ENCODE results near the gene SORCS3. TPM values are rescaled to one million over a fixed set of nuclear protein-coding genes. Genes with fewer than 3 reads are reported as not detected.

The SORCS3 gene
- total and polyA plus RNA-seq, 7 experiments from 2014 or later, result 0.41 to 4.6 (median 0.61) TPM; not detected in 1

- no peaks in the 10 kb centered on the region for H3K36me3 Mint-ChIP-seq
- peaks cover 0 to 21% (median 6%) of the 10 kb centered on the region in 5 donors for H3K27me3 Mint-ChIP-seq
- Histone ChIP-seq H3K9me3 (ENCODE audit: control insufficient read depth in 2 of 3, low read length in 3 of 3) (no peaks in the 10 kb centered on the region), H3K36me3 (ENCODE audit: control insufficient read depth in 2 of 3, insufficient read depth in 3 of 3, low read length in 3 of 3) (no peaks in the 10 kb centered on the region), H3K4me3 (ENCODE audit: low read length) (no peak overlapping the region), H3K4me1 (ENCODE audit: control insufficient read depth in 2 of 2, insufficient read depth in 2 of 2, low read length in 2 of 2) (no peaks in the 10 kb centered on the region), H3K27ac (ENCODE audit: low read depth, low read length) (no peak overlapping the region), H3K27me3 (ENCODE audit: control insufficient read depth in 2 of 2, insufficient read depth in 2 of 2, low read length in 2 of 2) (no peaks in the 10 kb centered on the region)
- H3K4me1 Mint-ChIP-seq, result peaks cover 0 to 12% (median 5%) of the 10 kb centered on the region in 7 donors
- H3K27ac Mint-ChIP-seq, result no peak overlapping the region
- CTCF ChIA-PET, result no interaction called here
- H3K9me3 Mint-ChIP-seq, result peaks cover 0 to 12% (median 0%) of the 10 kb centered on the region in 11 donors
- DNase-seq, result no peak
- no peak overlapping the region for H3K4me3 Mint-ChIP-seq
- intact Hi-C loops (cut with micrococcal nuclease), result no loop called here
- no peak for ATAC-seq
- POLR2A ChIA-PET, result no interaction called here
Measured at GRCh38 chr10:104819731-104820130, 178.6 kb downstream of the SORCS3 start.

GRCh38 chr10:104822088-104822487 is 181.0 kb downstream of the SORCS3 start:
- Mint-ChIP-seq H3K4me3 (no peak overlapping the region), H3K27ac (no peak overlapping the region), H3K27me3 (peaks cover 0 to 22% (median 11%) of the 10 kb centered on the region in 5 donors), H3K9me3 (peaks cover 0 to 17% (median 3%) of the 10 kb centered on the region in 11 donors), H3K36me3 (no peaks in the 10 kb centered on the region), H3K4me1 (peaks cover 0 to 7% (median 4%) of the 10 kb centered on the region in 7 donors)
- Histone ChIP-seq H3K4me1 (ENCODE audit: control insufficient read depth in 2 of 2, insufficient read depth in 2 of 2, low read length in 2 of 2) (no peaks in the 10 kb centered on the region), H3K27ac (ENCODE audit: low read depth, low read length) (no peak overlapping the region), H3K4me3 (ENCODE audit: low read length) (no peak overlapping the region), H3K9me3 (ENCODE audit: control insufficient read depth in 2 of 3, low read length in 3 of 3) (no peaks in the 10 kb centered on the region), H3K36me3 (ENCODE audit: control insufficient read depth in 2 of 3, insufficient read depth in 3 of 3, low read length in 3 of 3) (no peaks in the 10 kb centered on the region), H3K27me3 (ENCODE audit: control insufficient read depth in 2 of 2, insufficient read depth in 2 of 2, low read length in 2 of 2) (no peaks in the 10 kb centered on the region)
- ATAC-seq, result no peak
- ChIA-PET CTCF (no interaction called here), POLR2A (no interaction called here)
- no peak for DNase-seq
- intact Hi-C loops (cut with micrococcal nuclease), result no loop called here

GRCh38 chr10:104824380-104825006 is 183.4 kb downstream of the SORCS3 start:
- H3K27ac ChIP-seq (ENCODE audit: low read depth, low read length), result no peak overlapping the region
- no peaks in the 10 kb centered on the region for H3K36me3 ChIP-seq (ENCODE audit: control insufficient read depth in 2 of 3, insufficient read depth in 3 of 3, low read length in 3 of 3)
- ChIA-PET POLR2A (no interaction called here), CTCF (no interaction called here)
- no peak overlapping the region for H3K4me3 ChIP-seq (ENCODE audit: low read length)
- no peaks in the 10 kb centered on the region for H3K9me3 ChIP-seq (ENCODE audit: control insufficient read depth in 2 of 3, low read length in 3 of 3)
- H3K9me3 Mint-ChIP-seq, result peaks cover 0 to 35% (median 3%) of the 10 kb centered on the region in 11 donors
- intact Hi-C loops (cut with micrococcal nuclease), result no loop called here
- peaks cover 0 to 5% (median 0%) of the 10 kb centered on the region in 7 donors for H3K4me1 Mint-ChIP-seq
- H3K4me1 ChIP-seq (ENCODE audit: control insufficient read depth in 2 of 2, insufficient read depth in 2 of 2, low read length in 2 of 2), result no peaks in the 10 kb centered on the region
- H3K27me3 Mint-ChIP-seq, result peaks cover 0 to 12% (median 6%) of the 10 kb centered on the region in 5 donors
- no peak overlapping the region for H3K27ac Mint-ChIP-seq
- no peaks in the 10 kb centered on the region for H3K36me3 Mint-ChIP-seq
- no peaks in the 10 kb centered on the region for H3K27me3 ChIP-seq (ENCODE audit: control insufficient read depth in 2 of 2, insufficient read depth in 2 of 2, low read length in 2 of 2)
- DNase-seq (peak in 4 of 9 donors; percentile 7 to 17 (median 12)), ATAC-seq (no peak)
- no peak overlapping the region for H3K4me3 Mint-ChIP-seq

- Mint-ChIP-seq H3K27me3 (peaks cover 0 to 8% (median 3%) of the 10 kb centered on the region in 5 donors), H3K4me3 (no peak overlapping the region), H3K9me3 (peaks cover 0 to 21% (median 3%) of the 10 kb centered on the region in 11 donors), H3K27ac (no peak overlapping the region), H3K36me3 (no peaks in the 10 kb centered on the region), H3K4me1 (no peaks in the 10 kb centered on the region)
- Histone ChIP-seq H3K27me3 (ENCODE audit: control insufficient read depth in 2 of 2, insufficient read depth in 2 of 2, low read length in 2 of 2) (no peaks in the 10 kb centered on the region), H3K9me3 (ENCODE audit: control insufficient read depth in 2 of 3, low read length in 3 of 3) (no peaks in the 10 kb centered on the region), H3K4me3 (ENCODE audit: low read length) (no peak overlapping the region), H3K36me3 (ENCODE audit: control insufficient read depth in 2 of 3, insufficient read depth in 3 of 3, low read length in 3 of 3) (no peaks in the 10 kb centered on the region), H3K4me1 (ENCODE audit: control insufficient read depth in 2 of 2, insufficient read depth in 2 of 2, low read length in 2 of 2) (no peaks in the 10 kb centered on the region), H3K27ac (ENCODE audit: low read depth, low read length) (no peak overlapping the region)
- ChIA-PET POLR2A (no interaction called here), CTCF (no interaction called here)
- ATAC-seq (no peak), DNase-seq (no peak)
- intact Hi-C loops (cut with micrococcal nuclease), result no loop called here
Measured at GRCh38 chr10:104831272-104831671, 190.2 kb downstream of the SORCS3 start.

- H3K4me1 Mint-ChIP-seq, result no peaks in the 10 kb centered on the region
- H3K27me3 ChIP-seq (ENCODE audit: control insufficient read depth in 2 of 2, insufficient read depth in 2 of 2, low read length in 2 of 2), result no peaks in the 10 kb centered on the region
- intact Hi-C loops (cut with micrococcal nuclease), result no loop called here
- H3K27ac Mint-ChIP-seq, result no peak overlapping the region
- no peak overlapping the region for H3K4me3 Mint-ChIP-seq
- no peak overlapping the region for H3K27ac ChIP-seq (ENCODE audit: low read depth, low read length)
- no peaks in the 10 kb centered on the region for H3K9me3 ChIP-seq (ENCODE audit: control insufficient read depth in 2 of 3, low read length in 3 of 3)
- ATAC-seq (no peak), DNase-seq (no peak)
- CTCF ChIA-PET, result no interaction called here
- H3K4me1 ChIP-seq (ENCODE audit: control insufficient read depth in 2 of 2, insufficient read depth in 2 of 2, low read length in 2 of 2), result no peaks in the 10 kb centered on the region
- H3K9me3 Mint-ChIP-seq, result peaks cover 0 to 3% (median 0%) of the 10 kb centered on the region in 11 donors
- H3K36me3 ChIP-seq (ENCODE audit: control insufficient read depth in 2 of 3, insufficient read depth in 3 of 3, low read length in 3 of 3), result no peaks in the 10 kb centered on the region
- no peak overlapping the region for H3K4me3 ChIP-seq (ENCODE audit: low read length)
- H3K36me3 Mint-ChIP-seq, result no peaks in the 10 kb centered on the region
- POLR2A ChIA-PET, result no interaction called here
- H3K27me3 Mint-ChIP-seq, result peaks cover 0 to 20% (median 6%) of the 10 kb centered on the region in 5 donors
Measured at GRCh38 chr10:104834580-104834979, 193.5 kb downstream of the SORCS3 start.

GRCh38 chr10:104835422-104835821 is 194.3 kb downstream of the SORCS3 start:
- H3K27ac ChIP-seq (ENCODE audit: low read depth, low read length), result no peak overlapping the region
- H3K27ac Mint-ChIP-seq, result no peak overlapping the region
- H3K27me3 ChIP-seq (ENCODE audit: control insufficient read depth in 2 of 2, insufficient read depth in 2 of 2, low read length in 2 of 2), result no peaks in the 10 kb centered on the region
- peaks cover 0 to 3% (median 0%) of the 10 kb centered on the region in 11 donors for H3K9me3 Mint-ChIP-seq
- no peak overlapping the region for H3K4me3 ChIP-seq (ENCODE audit: low read length)
- H3K36me3 Mint-ChIP-seq, result no peaks in the 10 kb centered on the region
- intact Hi-C loops (cut with micrococcal nuclease), result no loop called here
- H3K4me1 ChIP-seq (ENCODE audit: control insufficient read depth in 2 of 2, insufficient read depth in 2 of 2, low read length in 2 of 2), result no peaks in the 10 kb centered on the region
- H3K4me3 Mint-ChIP-seq, result no peak overlapping the region
- no peaks in the 10 kb centered on the region for H3K9me3 ChIP-seq (ENCODE audit: control insufficient read depth in 2 of 3, low read length in 3 of 3)
- DNase-seq (no peak), ATAC-seq (no peak)
- ChIA-PET POLR2A (no interaction called here), CTCF (no interaction called here)
- H3K4me1 Mint-ChIP-seq, result no peaks in the 10 kb centered on the region
- no peaks in the 10 kb centered on the region for H3K36me3 ChIP-seq (ENCODE audit: control insufficient read depth in 2 of 3, insufficient read depth in 3 of 3, low read length in 3 of 3)
- H3K27me3 Mint-ChIP-seq, result peaks cover 0 to 20% (median 6%) of the 10 kb centered on the region in 5 donors

GRCh38 chr10:104842704-104843103 is 201.6 kb downstream of the SORCS3 start:
- DNase-seq (no peak), ATAC-seq (no peak)
- Mint-ChIP-seq H3K4me1 (no peaks in the 10 kb centered on the region), H3K36me3 (no peaks in the 10 kb centered on the region), H3K4me3 (no peak overlapping the region), H3K27me3 (peaks cover 0 to 12% (median 3%) of the 10 kb centered on the region in 5 donors), H3K27ac (no peak overlapping the region), H3K9me3 (peaks cover 0 to 6% (median 0%) of the 10 kb centered on the region in 11 donors)
- Histone ChIP-seq H3K36me3 (ENCODE audit: control insufficient read depth in 2 of 3, insufficient read depth in 3 of 3, low read length in 3 of 3) (no peaks in the 10 kb centered on the region), H3K4me1 (ENCODE audit: control insufficient read depth in 2 of 2, insufficient read depth in 2 of 2, low read length in 2 of 2) (no peaks in the 10 kb centered on the region), H3K27me3 (ENCODE audit: control insufficient read depth in 2 of 2, insufficient read depth in 2 of 2, low read length in 2 of 2) (no peaks in the 10 kb centered on the region), H3K9me3 (ENCODE audit: control insufficient read depth in 2 of 3, low read length in 3 of 3) (no peaks in the 10 kb centered on the region), H3K27ac (ENCODE audit: low read depth, low read length) (no peak overlapping the region), H3K4me3 (ENCODE audit: low read length) (no peak overlapping the region)
- intact Hi-C loops (cut with micrococcal nuclease), result no loop called here
- ChIA-PET CTCF (interaction anchor here (0.6 kb wide), 1 partner anchor 206 kb away, joined by 3 read pairs; no protein-coding TSS in a partner anchor), POLR2A (no interaction called here)
